ENCODE results near the gene SOCS7. TPM values are rescaled to one million over a fixed set of nuclear protein-coding genes. Genes with fewer than 3 reads are reported as not detected.

The SOCS7 gene
- polyA plus RNA-seq, 3 donors: 0.14 to 13.2 (median 0.15) TPM

DNA sequence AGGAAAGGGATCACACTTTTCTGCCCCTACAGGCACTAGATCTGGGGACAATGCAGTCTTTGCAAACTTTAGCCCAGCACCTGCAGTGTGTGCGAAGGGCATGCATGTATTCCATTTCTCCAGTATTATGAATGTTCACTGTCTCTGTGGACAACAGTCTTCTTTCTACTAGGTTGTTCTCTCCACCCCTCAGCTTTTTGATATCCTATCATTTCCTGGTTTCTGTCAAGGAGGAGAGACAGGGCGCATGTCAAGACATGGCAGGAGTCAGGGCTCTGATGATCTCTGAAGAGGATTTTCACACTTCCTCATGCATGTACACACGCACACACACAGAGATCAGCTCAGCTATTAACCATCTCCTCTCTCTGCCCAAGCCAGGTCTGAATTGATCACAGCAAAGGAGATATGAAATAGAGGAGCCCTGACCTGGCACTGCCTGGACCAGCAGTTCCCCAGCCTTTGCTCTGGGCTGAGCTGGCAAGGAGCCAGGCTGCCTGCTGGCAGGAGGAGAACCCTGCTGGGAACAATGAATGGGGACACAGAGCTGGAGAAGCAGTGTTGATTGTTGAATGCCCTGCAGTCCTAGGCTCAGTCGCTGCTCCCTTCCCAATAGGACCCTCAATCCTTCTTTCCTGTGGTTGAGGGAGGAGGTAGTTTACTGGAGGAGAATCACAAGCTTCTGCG, 10.5 kb upstream of the SOCS7 start:
- Mint-ChIP-seq H3K4me1 (no peaks in the 10 kb centered on the region), H3K4me3 (no peak overlapping the region), H3K36me3 (no peaks in the 10 kb centered on the region), H3K9me3 (no peaks in the 10 kb centered on the region), H3K27ac (peak overlapping the region in 1 of 7 donors; percentile 11), H3K27me3 (ENCODE audit: low read depth in 3 of 3) (peaks cover 1% of the 10 kb centered on the region in 3 donors)
- Histone ChIP-seq H3K4me2 (replicated peaks; ENCODE audit: extremely low read depth, low read length, poor library complexity, severe bottlenecking) (no peak overlapping the region), H3K79me2 (ENCODE audit: insufficient read depth, low read length) (no peaks in the 10 kb centered on the region), H3K9me3 (replicated peaks in 1 of 2; ENCODE audit: control insufficient read depth in 1 of 2, insufficient read depth in 1 of 2, low read length in 2 of 2) (no peaks in the 10 kb centered on the region), H3K27me3 (ENCODE audit: control insufficient read depth in 2 of 2, insufficient read depth in 2 of 2, low read length in 2 of 2) (no peaks in the 10 kb centered on the region), H2AFZ (ENCODE audit: insufficient read depth, low read depth, low read length, poor library complexity, severe bottlenecking) (no peak overlapping the region), H4K20me1 (ENCODE audit: insufficient read depth, low read length) (no peaks in the 10 kb centered on the region), H3K4me3 (replicated peaks in 1 of 3; ENCODE audit: low read depth in 2 of 3, low read length in 3 of 3) (no peak overlapping the region), H3K27ac (ENCODE audit: low read depth in 1 of 2, low read length in 2 of 2) (no peak overlapping the region), H3K4me1 (ENCODE audit: control insufficient read depth in 1 of 2, insufficient read depth in 2 of 2, low read length in 2 of 2) (no peaks in the 10 kb centered on the region), H3K36me3 (replicated peaks in 1 of 2; ENCODE audit: control insufficient read depth in 1 of 2, insufficient read depth in 2 of 2, low read length in 2 of 2) (no peaks in the 10 kb centered on the region), H3K9ac (ENCODE audit: insufficient read depth, low read length, poor library complexity, severe bottlenecking) (no peak overlapping the region)
- DNase-seq: no peak
- intact Hi-C loops (cut with micrococcal nuclease): no loop called here
- TF ChIP-seq, protein P1, sequence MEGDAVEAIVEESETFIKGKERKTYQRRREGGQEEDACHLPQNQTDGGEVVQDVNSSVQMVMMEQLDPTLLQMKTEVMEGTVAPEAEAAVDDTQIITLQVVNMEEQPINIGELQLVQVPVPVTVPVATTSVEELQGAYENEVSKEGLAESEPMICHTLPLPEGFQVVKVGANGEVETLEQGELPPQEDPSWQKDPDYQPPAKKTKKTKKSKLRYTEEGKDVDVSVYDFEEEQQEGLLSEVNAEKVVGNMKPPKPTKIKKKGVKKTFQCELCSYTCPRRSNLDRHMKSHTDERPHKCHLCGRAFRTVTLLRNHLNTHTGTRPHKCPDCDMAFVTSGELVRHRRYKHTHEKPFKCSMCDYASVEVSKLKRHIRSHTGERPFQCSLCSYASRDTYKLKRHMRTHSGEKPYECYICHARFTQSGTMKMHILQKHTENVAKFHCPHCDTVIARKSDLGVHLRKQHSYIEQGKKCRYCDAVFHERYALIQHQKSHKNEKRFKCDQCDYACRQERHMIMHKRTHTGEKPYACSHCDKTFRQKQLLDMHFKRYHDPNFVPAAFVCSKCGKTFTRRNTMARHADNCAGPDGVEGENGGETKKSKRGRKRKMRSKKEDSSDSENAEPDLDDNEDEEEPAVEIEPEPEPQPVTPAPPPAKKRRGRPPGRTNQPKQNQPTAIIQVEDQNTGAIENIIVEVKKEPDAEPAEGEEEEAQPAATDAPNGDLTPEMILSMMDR (IDR thresholded peaks at IDR 0.05): no peak
- WGBS (ENCODE audit: insufficient coverage): 94% methylated on average over 2 of the region's 5 CpGs

DNA sequence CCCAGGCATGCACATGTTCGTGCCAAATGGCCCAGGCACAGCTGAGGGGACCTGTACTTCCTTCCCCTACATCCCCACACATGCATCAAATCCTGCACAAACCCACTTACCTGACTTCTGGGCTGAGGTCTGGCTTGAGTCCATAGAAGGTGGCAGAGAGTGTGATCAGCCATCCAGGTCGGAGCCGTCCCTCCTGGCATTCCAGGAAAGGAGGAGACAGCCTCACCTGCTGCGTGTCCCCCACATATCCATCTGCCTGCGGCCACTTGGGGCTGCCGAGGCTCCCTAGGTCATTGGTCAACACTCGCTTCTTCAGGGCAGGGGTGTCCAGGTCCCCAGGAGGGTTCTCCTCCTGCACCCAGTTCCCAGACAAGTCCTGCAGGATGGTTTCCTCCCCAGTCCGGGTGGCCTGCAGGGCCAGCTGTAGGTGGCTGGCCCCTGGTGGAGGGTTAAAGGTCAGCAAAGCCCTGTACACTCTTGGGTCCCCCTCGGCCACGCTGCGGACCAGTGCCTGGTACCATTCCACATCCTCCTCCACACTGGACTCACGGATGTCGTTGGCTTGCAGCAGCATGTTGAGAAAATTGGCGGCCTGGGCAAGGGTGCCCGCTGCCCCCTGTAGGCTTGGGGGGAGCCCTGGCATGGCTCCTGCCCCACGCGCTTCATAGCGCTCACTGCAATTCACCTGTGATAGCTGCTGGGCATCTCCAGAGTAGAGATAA, 8.6 kb upstream of the SOCS7 start:
- Histone ChIP-seq H3K4me2 (replicated peaks; ENCODE audit: extremely low read depth, low read length, poor library complexity, severe bottlenecking) (no peak overlapping the region), H3K36me3 (replicated peaks in 1 of 2; ENCODE audit: control insufficient read depth in 1 of 2, insufficient read depth in 2 of 2, low read length in 2 of 2) (no peaks in the 10 kb centered on the region), H2AFZ (ENCODE audit: insufficient read depth, low read depth, low read length, poor library complexity, severe bottlenecking) (no peak overlapping the region), H3K79me2 (ENCODE audit: insufficient read depth, low read length) (no peaks in the 10 kb centered on the region), H3K9me3 (replicated peaks in 1 of 2; ENCODE audit: control insufficient read depth in 1 of 2, insufficient read depth in 1 of 2, low read length in 2 of 2) (no peaks in the 10 kb centered on the region), H3K9ac (ENCODE audit: insufficient read depth, low read length, poor library complexity, severe bottlenecking) (no peak overlapping the region), H3K4me3 (replicated peaks in 1 of 3; ENCODE audit: low read depth in 2 of 3, low read length in 3 of 3) (no peak overlapping the region), H4K20me1 (ENCODE audit: insufficient read depth, low read length) (no peaks in the 10 kb centered on the region), H3K27me3 (ENCODE audit: control insufficient read depth in 2 of 2, insufficient read depth in 2 of 2, low read length in 2 of 2) (no peaks in the 10 kb centered on the region), H3K4me1 (ENCODE audit: control insufficient read depth in 1 of 2, insufficient read depth in 2 of 2, low read length in 2 of 2) (no peaks in the 10 kb centered on the region), H3K27ac (ENCODE audit: low read depth in 1 of 2, low read length in 2 of 2) (no peak overlapping the region)
- TF ChIP-seq, protein P1 (IDR thresholded peaks at IDR 0.05): no peak
- 98% methylated on average over 14 of the region's 18 CpGs for WGBS (ENCODE audit: insufficient coverage)
- Mint-ChIP-seq H3K36me3 (no peaks in the 10 kb centered on the region), H3K4me1 (no peaks in the 10 kb centered on the region), H3K4me3 (no peak overlapping the region), H3K9me3 (no peaks in the 10 kb centered on the region), H3K27me3 (ENCODE audit: low read depth in 3 of 3) (peaks cover 1% of the 10 kb centered on the region in 3 donors), H3K27ac (no peak overlapping the region)
- intact Hi-C loops (cut with micrococcal nuclease): no loop called here
- no peak for DNase-seq
